GM11168 (cell line): ENCODE data around the gene SAMD1.

Experiments used
- in situ Hi-C: fragments of 300-500 bp; cut with MboI; formaldehyde crosslinking; loops from one replicate; pipeline ENCODE4 v1.12.0; 2022; ENCODE audit warnings: low sequenced_read_pairs; ENCODE audit not compliant: unreplicated experiment

SAMD1 gene

GRCh38 chr19:14063105-14063504 is 27.4 kb downstream of the SAMD1 start:
- in situ Hi-C loops, result no loop called here

GRCh38 chr19:14062558-14062855 is 28.0 kb downstream of the SAMD1 start:
- in situ Hi-C loops, result no loop called here

- in situ Hi-C loops, result no loop called here
These were observed 28.6 kb downstream of the SAMD1 start, which contains the start of gene PALM3 for GRCh38 chr19:14061751-14062557. Gene PALM3, minus strand, starts transcription at chr19:14062076. Its CDS starts 96 bp downstream, at chr19:14061980.

- in situ Hi-C loops, result no loop called here
These were observed 29.3 kb downstream of the SAMD1 start for GRCh38 chr19:14061081-14061749.

GRCh38 chr19:14059652-14060155 is 30.8 kb downstream of the SAMD1 start:
- in situ Hi-C loops, result loop anchor here (10.0 kb wide), 1 partner anchor 285 kb away; the partner anchor contains the start of gene C19orf53

- in situ Hi-C loops, result loop anchor here (10.0 kb wide), 1 partner anchor 284 kb away; the partner anchor contains the start of gene C19orf53
These were observed 31.5 kb downstream of the SAMD1 start for GRCh38 chr19:14059093-14059480.

- in situ Hi-C loops, result loop anchor here (10.0 kb wide), 1 partner anchor 284 kb away; the partner anchor contains the start of gene C19orf53
These were observed 32.1 kb downstream of the SAMD1 start for GRCh38 chr19:14058182-14059092.

GRCh38 chr19:14056741-14057356 is 33.7 kb downstream of the SAMD1 start:
- in situ Hi-C loops, result loop anchor here (10.0 kb wide), 1 partner anchor 282 kb away; the partner anchor contains the start of gene C19orf53

- in situ Hi-C loops, result loop anchor here (10.0 kb wide), 1 partner anchor 281 kb away; the partner anchor contains the start of gene C19orf53
These were observed 34.4 kb downstream of the SAMD1 start for GRCh38 chr19:14056069-14056666.

- in situ Hi-C loops, result loop anchor here (10.0 kb wide), 1 partner anchor 281 kb away; the partner anchor contains the start of gene C19orf53
These were observed 35.2 kb downstream of the SAMD1 start for GRCh38 chr19:14055396-14055795.

- in situ Hi-C loops, result loop anchor here (10.0 kb wide), 1 partner anchor 280 kb away; the partner anchor contains the start of gene C19orf53
These were observed 35.8 kb downstream of the SAMD1 start for GRCh38 chr19:14054721-14055120.

GRCh38 chr19:14054099-14054498 is 36.5 kb downstream of the SAMD1 start:
- in situ Hi-C loops, result loop anchor here (10.0 kb wide), 1 partner anchor 279 kb away; the partner anchor contains the start of gene C19orf53

GRCh38 chr19:14053500-14053899 is 37.1 kb downstream of the SAMD1 start:
- in situ Hi-C loops, result loop anchor here (10.0 kb wide), 1 partner anchor 279 kb away; the partner anchor contains the start of gene C19orf53

- in situ Hi-C loops, result loop anchor here (10.0 kb wide), 1 partner anchor 278 kb away; the partner anchor contains the start of gene C19orf53
These were observed 37.5 kb downstream of the SAMD1 start for GRCh38 chr19:14053032-14053431.

GRCh38 chr19:14052470-14052869 is 38.1 kb downstream of the SAMD1 start:
- in situ Hi-C loops, result loop anchor here (10.0 kb wide), 1 partner anchor 278 kb away; the partner anchor contains the start of gene C19orf53

GRCh38 chr19:14051980-14052379 is 38.6 kb downstream of the SAMD1 start:
- in situ Hi-C loops, result loop anchor here (10.0 kb wide), 1 partner anchor 277 kb away; the partner anchor contains the start of gene C19orf53

GRCh38 chr19:14050961-14051360 is 39.6 kb downstream of the SAMD1 start:
- in situ Hi-C loops, result loop anchor here (10.0 kb wide), 1 partner anchor 276 kb away; the partner anchor contains the start of gene C19orf53

GRCh38 chr19:14050512-14050911 is 40.0 kb downstream of the SAMD1 start:
- in situ Hi-C loops, result loop anchor here (10.0 kb wide), 1 partner anchor 276 kb away; the partner anchor contains the start of gene C19orf53
